ENCODE results near the gene JSRP1. TPM values are rescaled to one million over a fixed set of nuclear protein-coding genes. Genes with fewer than 3 reads are reported as not detected.
A peak's percentile ranks its signal among the peaks of the same experiment; 100 is the strongest.

Gene JSRP1
- total RNA-seq, 1 donor from 2014 or later = 0.35 TPM

GRCh38 chr19:2228157-2229030 is 27.8 kb downstream of the JSRP1 start:
- DNase-seq (no peak), ATAC-seq (ENCODE audit: poor library complexity) (no peak)
- intact Hi-C loops (cut with DNase I) = no loop called here

GRCh38 chr19:2227415-2228156 is 28.6 kb downstream of the JSRP1 start:
- no peak for DNase-seq
- intact Hi-C loops (cut with DNase I) = no loop called here
- ATAC-seq (ENCODE audit: poor library complexity) = no peak

- ATAC-seq (ENCODE audit: poor library complexity) (no peak), DNase-seq (no peak)
- intact Hi-C loops (cut with DNase I) = no loop called here
Measured at GRCh38 chr19:2226840-2227360, 29.3 kb downstream of the JSRP1 start.

GRCh38 chr19:2226051-2226839 is 30.0 kb downstream of the JSRP1 start:
- ATAC-seq (ENCODE audit: poor library complexity) (no peak), DNase-seq (no peak)
- intact Hi-C loops (cut with DNase I) = no loop called here

- ATAC-seq (ENCODE audit: poor library complexity) = no peak
- intact Hi-C loops (cut with DNase I) = no loop called here
- DNase-seq = no peak
Measured at GRCh38 chr19:2225415-2226050, 30.7 kb downstream of the JSRP1 start.

GRCh38 chr19:2224754-2225349 is 31.4 kb downstream of the JSRP1 start:
- DNase-seq (no peak), ATAC-seq (ENCODE audit: poor library complexity) (no peak)
- intact Hi-C loops (cut with DNase I) = no loop called here

- no peak for ATAC-seq (ENCODE audit: poor library complexity)
- intact Hi-C loops (cut with DNase I) = no loop called here
- DNase-seq = no peak
Measured at GRCh38 chr19:2223959-2224358, 32.3 kb downstream of the JSRP1 start.

- intact Hi-C loops (cut with DNase I) = no loop called here
- ATAC-seq (ENCODE audit: poor library complexity) (no peak), DNase-seq (no peak)
Measured at GRCh38 chr19:2223391-2223790, 32.8 kb downstream of the JSRP1 start.

- no peak for ATAC-seq (ENCODE audit: poor library complexity)
- DNase-seq = no peak
- intact Hi-C loops (cut with DNase I) = no loop called here
Measured at GRCh38 chr19:2221918-2222317, 34.3 kb downstream of the JSRP1 start.

GRCh38 chr19:2221250-2221831 is 34.9 kb downstream of the JSRP1 start:
- DNase-seq (no peak), ATAC-seq (ENCODE audit: poor library complexity) (peak; percentile 39)
- intact Hi-C loops (cut with DNase I) = no loop called here

GRCh38 chr19:2219726-2220125 is 36.5 kb downstream of the JSRP1 start:
- no peak for ATAC-seq (ENCODE audit: poor library complexity)
- DNase-seq = no peak
- intact Hi-C loops (cut with DNase I) = no loop called here

- no peak for ATAC-seq (ENCODE audit: poor library complexity)
- intact Hi-C loops (cut with DNase I) = no loop called here
- no peak for DNase-seq
Measured at GRCh38 chr19:2217591-2217990, 38.6 kb downstream of the JSRP1 start.

GRCh38 chr19:2216361-2217225 is 39.6 kb downstream of the JSRP1 start:
- no peak for ATAC-seq (ENCODE audit: poor library complexity)
- intact Hi-C loops (cut with DNase I) = no loop called here
- no peak for DNase-seq

- ATAC-seq (ENCODE audit: poor library complexity) (no peak), DNase-seq (no peak)
- intact Hi-C loops (cut with DNase I) = no loop called here
Measured at GRCh38 chr19:2215281-2215751, 40.9 kb downstream of the JSRP1 start.

- no peak for ATAC-seq (ENCODE audit: poor library complexity)
- intact Hi-C loops (cut with DNase I) = no loop called here
Measured at GRCh38 chr19:2214251-2214650, 42.0 kb downstream of the JSRP1 start.

GRCh38 chr19:2213799-2214198 is 42.4 kb downstream of the JSRP1 start:
- DNase-seq = no peak
- intact Hi-C loops (cut with DNase I) = no loop called here
- peak; percentile 59 for ATAC-seq (ENCODE audit: poor library complexity)

More at GRCh38 chr19:2214251-2214650, 42.0 kb downstream of the JSRP1 start:
- DNase-seq = no peak

All from Right ventricle myocardium superior (tissue), 1 donor.